H1 (cell line): Measurements from ENCODE around the gene RAMP3. TPM values are rescaled to one million over a fixed set of nuclear protein-coding genes. Genes with fewer than 3 reads are reported as not detected.

Source experiments
- CREB1 ChIP-seq: IDR thresholded peaks from 2 replicates; pipeline ENCODE4 v1.6.1; 2012; ENCODE audit warnings: inconsistent platforms
- CTBP2 ChIP-seq: IDR thresholded peaks from 2 replicates; pipeline ENCODE4 v1.7.0; 2011; ENCODE audit warnings: borderline replicate concordance, mild to moderate bottlenecking, moderate library complexity, mixed read lengths, low read length; ENCODE audit not compliant: insufficient read depth, insufficient read length
- GTF2F1 ChIP-seq: IDR thresholded peaks from 2 replicates; pipeline ENCODE4 v1.6.1; 2012; ENCODE audit warnings: low read depth, low read length, improper control_type of control experiment, borderline replicate concordance
- NANOG ChIP-seq: IDR thresholded peaks from 2 replicates; pipeline ENCODE4 v1.6.1; 2011; ENCODE audit warnings: low read length, low read depth, mild to moderate bottlenecking, inconsistent platforms; ENCODE audit not compliant: insufficient read depth, poor library complexity, severe bottlenecking
- SP1 ChIP-seq: IDR thresholded peaks from 2 replicates; pipeline ENCODE4 v1.6.1; 2011; ENCODE audit warnings: low read depth, low read length
- TAF7 ChIP-seq: optimal IDR thresholded peaks from 2 replicates; pipeline ENCODE3; 2011; ENCODE audit warnings: low read depth, mild to moderate bottlenecking, inconsistent platforms, low read length, moderate library complexity, borderline replicate concordance
- polyA plus RNA-seq, 7 experiments: library from polyadenylated mRNA; depleted of rRNA in 3 of 7; stranded (reverse) in 5 of 7; unstranded in 2 of 7; fragments of >200 nt in 5 of 7; fragments of 200-250 nt in 2 of 7; gene quantifications; 1 replicate in 5 of 7; 2 replicates in 1 of 7; 4 replicates in 1 of 7; pipeline versions ENCODE4 v1.2.1 to v1.2.3, GENCODE V29; 2011 to 2013; ENCODE audit warnings: missing spikeins in 2 of 7, mixed read lengths in 2 of 7
- total RNA-seq: library from RNA; stranded (reverse); fragmentation: NEBNext Ultra II Directional; extraction: Animal tissue kit (Norgen Biotek cat#: 25700); gene quantifications from 2 replicates; pipeline ENCODE4 v1.2.1, GENCODE V29; 2021

The RAMP3 gene
- total and polyA plus RNA-seq, 2 of the 8 experiments (the other 6 are each of a cell fraction or from before 2014, with no cell fraction given): 0.88 to 0.98 TPM

DNA sequence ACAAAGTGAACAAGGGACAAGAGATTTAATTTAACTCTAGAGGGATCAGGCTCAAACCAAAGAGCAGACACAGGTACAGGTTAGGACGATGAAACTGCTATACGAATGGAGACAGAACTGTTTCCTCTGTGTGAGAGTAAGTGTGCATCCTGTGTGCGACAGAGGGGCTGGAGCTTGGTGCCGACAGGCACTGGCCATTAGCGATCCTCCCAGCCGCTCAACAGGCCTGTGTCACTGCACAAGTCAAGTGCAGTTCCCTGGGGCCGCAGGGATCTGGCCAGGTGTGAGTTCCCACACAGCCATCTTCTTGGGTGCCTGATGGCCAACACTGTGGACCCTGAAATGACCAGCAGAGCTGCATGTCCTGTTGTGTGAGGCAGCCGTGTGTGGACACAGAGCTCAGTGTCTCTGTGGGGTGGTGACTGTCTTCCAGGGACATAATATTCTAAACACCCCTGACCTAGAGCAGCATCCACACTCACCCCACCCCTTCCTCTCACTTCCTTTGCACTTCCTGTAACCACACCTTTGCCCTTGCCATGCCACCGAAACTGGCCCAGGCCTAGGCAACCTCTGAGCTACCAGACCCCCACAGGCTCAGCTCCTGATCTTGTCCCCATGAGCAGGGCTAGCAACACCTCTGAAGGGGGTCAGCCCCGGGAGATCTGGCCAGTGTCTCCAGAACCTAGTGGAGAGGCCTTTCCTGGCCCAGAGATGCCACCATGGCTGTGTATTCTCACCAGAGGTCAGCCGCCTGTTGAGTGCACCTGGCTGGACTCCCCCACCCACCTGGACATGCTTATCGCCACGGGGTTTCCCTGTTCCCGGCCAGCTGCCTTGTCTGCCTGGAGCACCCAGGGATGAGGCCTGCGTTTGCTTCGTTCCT is 34.4 kb upstream of the RAMP3 start (continued):
- TF ChIP-seq TAF7: no peak
- no peak for TF ChIP-seq GTF2F1
- no peak for TF ChIP-seq CREB1
- no peak for TF ChIP-seq SP1
- no peak for TF ChIP-seq NANOG
- TF ChIP-seq CTBP2: no peak
- TF ChIP-seq, all 59 proteins: peak for 0
